8988T (cell line): ENCODE data around the gene VASH2.
A peak's percentile ranks its signal among the peaks of the same experiment; 100 is the strongest.
"Not testable (repeated sequence)": the region's sequence is repeated elsewhere in the genome, so short reads cannot be mapped to it uniquely, and the experiment has no call there.

Experiments
- DNase-seq: peaks from one replicate; pipeline ENCODE4 v3.0.0; 2011

Gene VASH2

DNA sequence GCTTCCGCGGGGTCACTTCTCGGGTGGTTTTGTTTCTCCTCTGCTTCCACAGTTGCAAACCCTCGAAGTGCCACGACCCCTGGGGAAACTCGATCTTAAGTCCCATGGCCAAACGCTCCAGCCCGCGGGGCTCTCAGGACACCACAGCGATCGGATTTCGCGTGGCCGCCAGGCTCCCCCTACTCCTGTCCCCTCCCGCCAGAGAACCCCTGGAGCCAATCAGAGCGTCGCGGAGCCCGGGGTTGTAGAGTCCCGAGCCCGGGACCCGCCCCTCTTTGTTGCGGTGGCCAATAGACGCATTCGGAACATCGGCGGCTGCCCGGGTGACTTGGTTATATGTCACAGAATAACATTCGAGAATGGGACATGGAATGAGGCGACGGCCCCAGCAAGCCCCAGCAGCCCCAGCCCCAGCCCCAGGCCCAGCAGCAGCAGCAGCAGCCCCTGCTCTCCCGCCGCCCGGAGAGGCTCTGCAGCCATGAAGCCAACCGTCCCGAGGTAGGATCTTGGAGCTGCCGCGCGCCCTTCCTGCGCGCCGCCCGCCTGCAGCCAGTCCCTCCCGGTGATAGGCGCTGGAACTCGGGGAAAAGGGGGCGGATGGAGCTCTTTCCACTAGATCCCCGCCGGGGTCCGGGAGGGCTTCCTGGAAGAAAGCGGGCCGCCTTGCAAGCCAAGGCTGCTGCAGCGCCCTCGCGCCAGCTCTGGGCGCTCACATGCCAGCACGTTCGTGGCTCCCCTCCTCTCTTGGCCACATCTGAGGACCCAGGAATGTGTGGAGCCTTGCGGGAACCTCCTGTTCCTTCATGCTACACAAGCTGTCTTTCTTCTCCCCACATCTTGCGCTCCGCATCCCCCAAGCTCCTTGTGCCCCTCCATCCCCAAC is at the start of gene VASH2:
VASH2 (plus strand) TSS at position 299 of the 883 bp plus-strand sequence. CDS start 1,002 bp downstream, outside the sequence.
- DNase-seq = peak; percentile 95

DNA sequence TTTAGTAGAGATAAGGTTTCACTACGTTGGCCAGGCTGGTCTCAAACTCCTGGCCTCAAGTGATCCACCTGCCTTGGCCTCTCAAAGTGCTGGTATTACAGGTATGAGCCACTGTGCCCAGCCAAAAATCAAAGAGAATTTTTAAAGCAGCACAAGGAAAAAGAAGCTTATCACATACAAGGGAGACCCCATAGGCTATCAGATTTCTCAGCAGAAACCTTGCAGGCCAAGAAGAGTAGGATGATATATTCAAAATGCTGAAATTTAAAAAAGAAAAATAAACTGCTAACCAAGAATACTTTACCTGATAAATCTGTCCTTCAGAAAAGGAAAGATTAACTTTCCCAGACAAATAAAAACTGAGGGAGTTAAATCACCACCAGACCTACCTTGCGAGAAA is 49.1 kb upstream of the VASH2 start:
- DNase-seq = no peak

GRCh38 chr1:212902054-212902453 is 48.3 kb upstream of the VASH2 start:
- no peak for DNase-seq

DNA sequence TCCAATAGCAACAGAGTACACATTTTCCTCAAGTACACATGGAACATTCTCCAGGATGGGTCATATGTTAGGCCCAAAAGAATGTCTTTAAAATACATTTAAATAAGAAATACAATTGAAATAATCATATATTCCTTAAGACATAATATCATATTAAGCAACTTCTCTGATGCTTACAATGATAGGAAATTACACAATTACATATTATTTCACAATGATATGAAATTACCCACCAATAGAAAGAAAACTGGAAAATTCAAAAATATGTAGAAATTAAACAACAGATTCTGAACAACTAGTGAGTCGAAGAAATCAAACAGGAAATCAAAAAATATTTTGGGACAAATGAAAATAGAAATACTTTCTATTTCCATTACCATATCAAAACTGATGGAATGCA is 46.7 kb upstream of the VASH2 start:
- no peak for DNase-seq

- not testable (repeated sequence) for DNase-seq
These were observed 42.3 kb upstream of the VASH2 start for GRCh38 chr1:212908071-212908470.

GRCh38 chr1:212908971-212909370 is 41.4 kb upstream of the VASH2 start:
- DNase-seq = no peak

DNA sequence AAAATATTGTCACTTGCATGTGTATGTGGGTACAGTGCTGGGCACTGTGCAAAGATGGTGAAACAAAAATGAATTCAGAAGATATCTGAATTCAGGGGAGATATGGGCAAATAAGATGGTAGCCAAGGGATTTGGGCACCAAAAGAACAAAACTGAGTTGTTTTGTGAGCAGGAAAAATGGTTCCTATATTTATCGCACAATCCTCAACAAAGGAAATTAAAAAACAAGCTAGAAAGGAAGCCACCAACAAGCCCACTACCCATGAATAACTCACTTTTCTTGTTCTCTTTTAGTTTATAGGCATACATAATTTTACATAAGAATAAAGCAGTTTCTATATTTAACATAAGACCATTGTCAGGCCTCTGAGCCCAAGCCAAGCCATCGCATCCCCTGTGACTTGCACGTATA is 40.7 kb upstream of the VASH2 start:
- no peak for DNase-seq

DNA sequence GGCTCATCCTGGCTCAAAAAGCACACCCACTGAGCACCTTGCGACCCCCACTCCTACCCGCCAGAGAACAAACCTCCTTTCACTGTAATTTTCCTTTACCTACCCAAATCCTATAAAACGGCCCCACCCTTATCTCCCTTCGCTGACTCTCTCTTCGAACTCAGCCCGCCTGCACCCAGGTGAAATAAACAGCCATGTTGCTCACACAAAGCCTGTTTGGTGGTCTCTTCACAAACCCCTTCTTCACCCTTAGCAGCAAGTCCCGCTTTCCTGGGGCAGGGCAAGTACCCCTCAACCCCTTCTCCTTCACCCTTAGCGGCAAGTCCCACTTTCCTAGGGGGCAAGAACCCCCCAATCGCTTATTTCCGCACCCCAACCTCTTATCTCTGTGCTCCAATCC is 40.1 kb upstream of the VASH2 start:
- not testable (repeated sequence) for DNase-seq

DNA sequence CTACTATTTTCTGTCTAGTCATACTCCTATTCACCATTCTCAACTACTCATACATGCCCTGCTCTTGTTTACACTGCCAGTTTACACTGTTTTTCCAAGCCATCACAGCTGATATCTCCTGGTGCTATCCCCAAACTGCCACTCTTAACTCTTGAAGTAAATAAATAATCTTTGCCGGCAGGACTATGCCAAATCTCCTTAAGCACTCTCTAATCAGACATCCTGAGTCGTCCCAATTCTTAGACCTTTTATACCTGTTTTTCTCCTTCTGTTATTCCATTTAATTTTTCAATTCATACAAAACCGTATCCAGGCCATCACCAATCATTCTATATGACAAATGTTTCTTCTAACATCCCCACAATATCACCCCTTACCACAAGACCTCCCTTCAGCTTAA is 36.7 kb upstream of the VASH2 start:
- not testable (repeated sequence) for DNase-seq

DNA sequence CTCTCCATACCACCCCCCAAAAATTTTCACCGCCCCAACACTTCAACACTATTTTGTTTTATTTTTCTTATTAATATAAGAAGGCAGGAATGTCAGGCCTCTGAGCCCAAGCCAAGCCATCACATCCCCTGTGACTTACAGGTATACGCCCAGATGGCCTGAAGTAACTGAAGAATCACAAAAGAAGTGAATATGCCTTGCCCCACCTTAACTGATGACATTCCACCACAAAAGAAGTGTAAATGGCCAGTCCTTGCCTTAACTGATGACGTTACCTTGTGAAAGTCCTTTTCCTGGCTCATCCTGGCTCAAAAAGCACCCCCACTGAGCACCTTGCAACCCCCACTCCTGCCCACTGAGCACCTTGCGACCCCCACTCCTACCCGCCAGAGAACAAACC is 36.2 kb upstream of the VASH2 start:
- not testable (repeated sequence) for DNase-seq

- no peak for DNase-seq
These were observed 35.6 kb upstream of the VASH2 start for GRCh38 chr1:212914789-212915188.

GRCh38 chr1:212915245-212916091 is 34.9 kb upstream of the VASH2 start:
- no peak for DNase-seq

DNA sequence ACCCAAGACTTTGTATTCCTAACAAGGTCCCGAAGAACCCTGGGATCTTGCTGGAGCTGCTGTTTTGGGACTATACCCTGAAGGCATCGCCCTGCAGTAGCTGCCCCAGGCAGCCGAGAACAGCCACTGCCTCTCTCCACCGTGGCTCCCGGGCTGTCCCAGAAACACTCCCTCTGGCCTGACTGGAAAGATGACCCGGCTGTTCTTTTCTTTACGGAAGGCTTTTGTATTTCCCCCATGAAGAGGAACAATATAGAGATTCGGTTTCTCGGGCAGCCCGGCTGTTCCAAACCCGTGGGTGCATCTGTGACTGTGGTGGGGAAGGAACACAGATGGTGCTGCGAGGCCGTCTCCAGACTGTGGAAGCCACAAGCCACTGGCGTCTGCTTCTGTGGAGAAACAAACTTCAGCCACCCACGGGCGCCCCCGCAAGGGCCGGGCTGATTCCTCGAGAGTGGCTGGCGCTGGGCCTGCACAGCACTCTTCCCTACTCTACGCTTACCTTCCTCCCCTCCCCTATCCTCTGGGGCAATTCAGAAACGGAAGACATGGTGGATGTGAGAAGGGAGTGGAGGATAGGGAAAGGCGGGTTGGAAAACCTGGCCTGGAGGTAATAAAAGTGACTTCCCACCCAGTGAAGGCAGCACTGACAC is 33.7 kb upstream of the VASH2 start:
- no peak for DNase-seq

DNA sequence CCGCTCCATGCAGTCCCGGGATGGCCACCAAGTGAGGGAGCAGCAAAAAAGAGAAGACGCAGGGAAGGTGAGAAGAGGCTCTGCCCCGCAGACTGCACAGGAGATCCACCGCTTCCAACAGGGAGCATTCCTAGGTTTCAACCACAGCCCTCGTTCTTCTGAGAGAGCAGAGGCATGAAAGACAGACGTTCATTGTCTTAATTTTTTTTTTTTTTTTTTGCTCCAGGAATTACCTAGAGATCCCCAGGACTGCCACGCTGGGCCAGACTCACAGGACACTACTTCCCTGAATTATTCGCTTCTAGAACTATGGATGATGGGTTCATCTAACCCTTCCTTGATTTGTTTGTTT is 33.2 kb upstream of the VASH2 start:
- DNase-seq = no peak

- DNase-seq = no peak
These were observed 32.5 kb upstream of the VASH2 start for GRCh38 chr1:212917858-212918257.

- DNase-seq = no peak
These were observed 31.5 kb upstream of the VASH2 start for GRCh38 chr1:212918824-212919223.

- no peak for DNase-seq
These were observed 30.1 kb upstream of the VASH2 start for GRCh38 chr1:212920246-212920645.

GRCh38 chr1:212920896-212921295 is 29.4 kb upstream of the VASH2 start:
- no peak for DNase-seq

DNA sequence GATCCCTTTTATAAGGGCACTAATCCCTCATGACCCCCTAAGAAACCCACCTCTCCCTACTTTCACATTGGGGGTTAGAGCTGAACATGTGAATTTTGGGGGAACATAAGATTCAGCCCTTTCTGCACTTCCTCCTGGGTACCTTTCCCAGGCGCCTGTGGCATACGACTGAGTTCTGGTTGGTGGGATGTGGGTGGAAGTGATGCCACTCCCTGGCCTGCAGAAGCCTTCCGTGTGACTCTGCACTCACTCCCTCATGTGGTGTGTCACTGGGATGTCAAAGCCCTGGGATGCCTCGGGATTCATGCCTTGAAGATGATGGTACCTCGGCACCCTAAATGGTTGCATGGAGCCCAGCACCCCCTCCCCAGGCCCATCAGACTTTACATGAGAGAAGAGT is 28.3 kb upstream of the VASH2 start:
- DNase-seq = no peak

DNA sequence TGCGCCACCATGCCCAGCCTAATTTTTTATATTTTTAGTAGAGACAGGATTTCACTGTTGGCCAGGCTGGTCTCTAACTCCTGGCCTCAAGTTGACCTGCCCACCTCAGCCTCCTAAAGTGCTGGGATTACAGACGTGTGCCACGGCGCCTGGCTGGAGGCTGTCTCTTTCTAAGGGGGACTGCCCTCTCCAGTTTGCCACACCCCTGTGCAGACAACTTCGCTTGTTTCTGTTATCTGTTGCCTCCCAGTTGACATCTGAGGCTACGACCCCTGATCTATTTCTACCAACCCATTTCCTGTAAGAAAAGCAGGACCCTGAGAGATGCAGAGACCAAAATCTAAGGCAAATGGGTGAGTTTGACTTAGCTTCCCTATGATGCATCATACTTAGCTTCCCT is 24.0 kb upstream of the VASH2 start:
- no peak for DNase-seq

- no peak for DNase-seq
These were observed 21.7 kb upstream of the VASH2 start for GRCh38 chr1:212928323-212929291.

GRCh38 chr1:212930986-212931678 is 19.2 kb upstream of the VASH2 start:
- no peak for DNase-seq
